ENCODE results near the gene OR2A1.
"Not testable (repeated sequence)": the region's sequence is repeated elsewhere in the genome, so short reads cannot be mapped to it uniquely, and the experiment has no call there.

OR2A1 gene

GRCh38 chr7:144311872-144312469 is at the start of gene OR2A1:
Gene OR2A1 (plus strand): TSS chr7:144312419. CDS start chr7:144318125, 5,706 bp downstream.
- CTCF ChIA-PET; DNase-seq (ENCODE audit: low spot score); H3K27ac ChIP-seq; POLR2A ChIA-PET (ENCODE audit: low non-redundant PET): not testable (repeated sequence)

- H3K27ac ChIP-seq; DNase-seq (ENCODE audit: low spot score); CTCF ChIA-PET; POLR2A ChIA-PET (ENCODE audit: low non-redundant PET): not testable (repeated sequence)
Observed at GRCh38 chr7:144264692-144265091, 47.5 kb upstream of the OR2A1 start, which contains the start of gene OR2A7. Gene OR2A7 (minus strand): TSS chr7:144264792. CDS start chr7:144259628, 5,164 bp downstream.

GRCh38 chr7:144269188-144269587 is 43.0 kb upstream of the OR2A1 start, which contains the start of gene CTAGE8:
Gene CTAGE8 (minus strand): TSS chr7:144269288. CDS start chr7:144269250, 38 bp downstream.
- H3K27ac ChIP-seq; CTCF ChIA-PET; POLR2A ChIA-PET (ENCODE audit: low non-redundant PET); DNase-seq (ENCODE audit: low spot score): not testable (repeated sequence)

- CTCF ChIA-PET; H3K27ac ChIP-seq; DNase-seq (ENCODE audit: low spot score); POLR2A ChIA-PET (ENCODE audit: low non-redundant PET): not testable (repeated sequence)
Observed at GRCh38 chr7:144275281-144275680, 36.9 kb upstream of the OR2A1 start.

GRCh38 chr7:144280010-144280409 is 32.2 kb upstream of the OR2A1 start:
- CTCF ChIA-PET; POLR2A ChIA-PET (ENCODE audit: low non-redundant PET); H3K27ac ChIP-seq; DNase-seq (ENCODE audit: low spot score): not testable (repeated sequence)

GRCh38 chr7:144281981-144282380 is 30.2 kb upstream of the OR2A1 start:
- H3K27ac ChIP-seq; POLR2A ChIA-PET (ENCODE audit: low non-redundant PET); CTCF ChIA-PET; DNase-seq (ENCODE audit: low spot score): not testable (repeated sequence)

GRCh38 chr7:144282490-144282889 is 29.7 kb upstream of the OR2A1 start:
- H3K27ac ChIP-seq; DNase-seq (ENCODE audit: low spot score); POLR2A ChIA-PET (ENCODE audit: low non-redundant PET); CTCF ChIA-PET: not testable (repeated sequence)

GRCh38 chr7:144283716-144284115 is 28.5 kb upstream of the OR2A1 start:
- H3K27ac ChIP-seq; CTCF ChIA-PET; DNase-seq (ENCODE audit: low spot score); POLR2A ChIA-PET (ENCODE audit: low non-redundant PET): not testable (repeated sequence)

- H3K27ac ChIP-seq; DNase-seq (ENCODE audit: low spot score); CTCF ChIA-PET; POLR2A ChIA-PET (ENCODE audit: low non-redundant PET): not testable (repeated sequence)
Observed at GRCh38 chr7:144287171-144287784, 24.9 kb upstream of the OR2A1 start.

- H3K27ac ChIP-seq; CTCF ChIA-PET; POLR2A ChIA-PET (ENCODE audit: low non-redundant PET); DNase-seq (ENCODE audit: low spot score): not testable (repeated sequence)
Observed at GRCh38 chr7:144291607-144292006, 20.6 kb upstream of the OR2A1 start.

GRCh38 chr7:144292384-144293161 is 19.6 kb upstream of the OR2A1 start:
- CTCF ChIA-PET; DNase-seq (ENCODE audit: low spot score); H3K27ac ChIP-seq; POLR2A ChIA-PET (ENCODE audit: low non-redundant PET): not testable (repeated sequence)

GRCh38 chr7:144293794-144294499 is 18.3 kb upstream of the OR2A1 start:
- DNase-seq (ENCODE audit: low spot score); POLR2A ChIA-PET (ENCODE audit: low non-redundant PET); CTCF ChIA-PET: not testable (repeated sequence)

GRCh38 chr7:144302578-144303303 is 9.5 kb upstream of the OR2A1 start:
- CTCF ChIA-PET; DNase-seq (ENCODE audit: low spot score); H3K27ac ChIP-seq; POLR2A ChIA-PET (ENCODE audit: low non-redundant PET): not testable (repeated sequence)

More at GRCh38 chr7:144293794-144294499, 18.3 kb upstream of the OR2A1 start:
- not testable (repeated sequence) for H3K27ac ChIP-seq

- H3K27ac ChIP-seq; CTCF ChIA-PET; DNase-seq (ENCODE audit: low spot score); POLR2A ChIA-PET (ENCODE audit: low non-redundant PET): not testable (repeated sequence)
Observed at GRCh38 chr7:144303607-144304006, 8.6 kb upstream of the OR2A1 start.

- H3K27ac ChIP-seq; DNase-seq (ENCODE audit: low spot score); POLR2A ChIA-PET (ENCODE audit: low non-redundant PET); CTCF ChIA-PET: not testable (repeated sequence)
Observed at GRCh38 chr7:144305156-144305555, 7.1 kb upstream of the OR2A1 start.

GRCh38 chr7:144309702-144310101 is 2.5 kb upstream of the OR2A1 start:
- POLR2A ChIA-PET (ENCODE audit: low non-redundant PET); CTCF ChIA-PET; H3K27ac ChIP-seq; DNase-seq (ENCODE audit: low spot score): not testable (repeated sequence)

- DNase-seq (ENCODE audit: low spot score); POLR2A ChIA-PET (ENCODE audit: low non-redundant PET); H3K27ac ChIP-seq; CTCF ChIA-PET: not testable (repeated sequence)
Observed at GRCh38 chr7:144311218-144311617, 1.0 kb upstream of the OR2A1 start.
